HepG2 (cell line): ENCODE results near the gene PCDHGB1. TPM values are rescaled to one million over a fixed set of nuclear protein-coding genes. Genes with fewer than 3 reads are reported as not detected.

ENCODE experiments used
- AKAP8 ChIP-seq: sonication (generic); formaldehyde crosslinking; IDR thresholded peaks from 2 replicates; pipeline ENCODE4 v1.5.1; 2020; ENCODE audit warnings: mild to moderate bottlenecking, missing genetic modification reagents
- ATF6 ChIP-seq: sonication (generic); formaldehyde crosslinking; conservative IDR thresholded peaks from 2 replicates; pipeline ENCODE4 v1.4.0; 2020; ENCODE audit warnings: missing genetic modification reagents
- ATF7-NPFF ChIP-seq: sonication (generic); formaldehyde crosslinking; IDR thresholded peaks from 2 replicates; pipeline ENCODE4 v1.8.1; 2023; ENCODE audit warnings: mild to moderate bottlenecking, low read depth, missing genetic modification reagents, moderate library complexity
- BCLAF1 ChIP-seq: fragments of 450-650 bp; IDR thresholded peaks from 2 replicates; pipeline ENCODE4 v1.6.1; 2017; ENCODE audit warnings: mild to moderate bottlenecking
- KLF11 ChIP-seq: IDR thresholded peaks from 2 replicates; pipeline ENCODE4 v1.6.1; 2016; ENCODE audit warnings: missing compliant biosample characterization
- LBX2 ChIP-seq: sonication (generic); formaldehyde crosslinking; IDR thresholded peaks from 2 replicates; pipeline ENCODE4 v1.5.0; 2020; ENCODE audit warnings: missing genetic modification reagents, mild to moderate bottlenecking, borderline replicate concordance
- MLX ChIP-seq: IDR thresholded peaks from 2 replicates; pipeline ENCODE4 v1.6.1; 2016
- MLXIP ChIP-seq: sonication (generic); formaldehyde crosslinking; IDR thresholded peaks from 2 replicates; pipeline ENCODE4 v1.9.0; 2021; ENCODE audit warnings: missing genetic modification reagents, borderline replicate concordance
- NFE2 ChIP-seq: sonication (generic); formaldehyde crosslinking; IDR thresholded peaks from 2 replicates; pipeline ENCODE4 v1.4.0; 2020; ENCODE audit warnings: missing genetic modification reagents
- NFYC ChIP-seq: IDR thresholded peaks from 2 replicates; pipeline ENCODE4 v1.6.1; 2016; ENCODE audit warnings: missing genetic modification reagents, missing compliant biosample characterization
- PLRG1 ChIP-seq: fragments of 450-650 bp; conservative IDR thresholded peaks from 2 replicates; pipeline ENCODE4 v1.6.1; 2016
- RFX1 ChIP-seq: fragments of 450-650 bp; IDR thresholded peaks from 2 replicates; pipeline ENCODE4 v1.6.1; 2017
- SIN3B ChIP-seq: fragments of 150-350 bp; IDR thresholded peaks from 2 replicates; pipeline ENCODE4 v1.6.1; 2014; ENCODE audit warnings: low read length
- TBX2 ChIP-seq: sonication (generic); formaldehyde crosslinking; IDR thresholded peaks from 2 replicates; pipeline ENCODE4 v1.5.0; 2020; ENCODE audit warnings: missing genetic modification reagents, mild to moderate bottlenecking, borderline replicate concordance
- TGIF2 ChIP-seq: IDR thresholded peaks from 2 replicates; pipeline ENCODE4 v1.6.1; 2016; ENCODE audit warnings: control low read depth, missing compliant biosample characterization
- ZBTB14 ChIP-seq: sonication (generic); formaldehyde crosslinking; IDR thresholded peaks from 2 replicates; pipeline ENCODE4 v1.4.0; 2020; ENCODE audit warnings: missing genetic modification reagents
- ZNF230 ChIP-seq: sonication (generic); formaldehyde crosslinking; IDR thresholded peaks from 2 replicates; pipeline ENCODE4 v1.4.0; 2020; ENCODE audit warnings: mild to moderate bottlenecking, missing genetic modification reagents
- ZNF274 ChIP-seq: sonication (generic); formaldehyde crosslinking; IDR thresholded peaks from 2 replicates; pipeline ENCODE4 v1.5.1; 2020; ENCODE audit warnings: mild to moderate bottlenecking, missing genetic modification reagents
- ZNF878 ChIP-seq: sonication (generic); formaldehyde crosslinking; IDR thresholded peaks from 2 replicates; pipeline ENCODE4 v1.8.1; 2023; ENCODE audit warnings: mild to moderate bottlenecking, missing genetic modification reagents, moderate library complexity
- polyA plus RNA-seq, 8 experiments: library from polyadenylated mRNA; depleted of rRNA in 3 of 8; stranded (reverse) in 7 of 8; unstranded in 1 of 8; fragments of >200 nt; fragmentation: Illumina TruSeq in 4 of 8; extraction: Trizol in 4 of 8; gene quantifications; 2 replicates each; pipeline versions ENCODE4 v1.2.1 to v1.2.3, GENCODE V29; 2011 to 2016; ENCODE audit warnings: low read depth in 4 of 8, missing spikeins in 1 of 8, mixed read lengths in 1 of 8; ENCODE audit not compliant: insufficient read depth in 1 of 8
- total RNA-seq, 5 experiments: library from RNA; depleted of rRNA; stranded (reverse); fragments of >200 nt; fragmentation: Illumina TruSeq; extraction: Trizol; gene quantifications; 2 replicates each; pipeline ENCODE4 v1.2.3, GENCODE V29; 2016; ENCODE audit warnings: low read depth in 1 of 5

The PCDHGB1 gene
- total and polyA plus RNA-seq, 2 of the 13 experiments (the other 11 are each of a cell fraction or from before 2014, with no cell fraction given) = 1.0 to 2.6 TPM

GRCh38 chr5:141320225-141321169 is 29.4 kb upstream of the PCDHGB1 start, which contains the start of gene TAF7 (continued):
- TF ChIP-seq MLXIP (CRISPR knock-in tag) (no peak; the same call in 1 of the 2 replicates), TBX2 (CRISPR knock-in tag) (peak; percentile 83; the same call in 1 of the 2 replicates), NFYC (CRISPR knock-in tag) (no peak), ZNF230 (CRISPR knock-in tag) (no peak; the same call in 1 of the 2 replicates), AKAP8 (CRISPR knock-in tag) (no peak; the same call in 1 of the 2 replicates), ZNF878 (CRISPR knock-in tag) (no peak; the same call in 1 of the 2 replicates), ATF6 (CRISPR knock-in tag) (peak; percentile 71; the same call in 1 of the 2 replicates), ZBTB14 (no peak; the same call in 1 of the 2 replicates), ZNF274 (CRISPR knock-in tag) (peak; percentile 94), TGIF2 (CRISPR knock-in tag) (no peak; the same call in 1 of the 2 replicates), PLRG1 (no peak), MLX (CRISPR knock-in tag) (no peak), LBX2 (CRISPR knock-in tag) (peak; percentile 46; the same call in 1 of the 2 replicates), KLF11 (CRISPR knock-in tag) (no peak), BCLAF1 (no peak), RFX1 (no peak), ATF7-NPFF (peak; percentile 46; the same call in 1 of the 2 replicates), NFE2 (CRISPR knock-in tag) (no peak), SIN3B (no peak)
